HS-5 (cell line): ENCODE data around the gene FBLN1.
A peak's percentile ranks its signal among the peaks of the same experiment; 100 is the strongest.
"Not testable (repeated sequence)": the region's sequence is repeated elsewhere in the genome, so short reads cannot be mapped to it uniquely, and the experiment has no call there.

Source experiments
- DNase-seq: peaks from one replicate; pipeline ENCODE4 v3.0.0-alpha.2; 2012; ENCODE audit warnings: low read depth

The FBLN1 gene

DNA sequence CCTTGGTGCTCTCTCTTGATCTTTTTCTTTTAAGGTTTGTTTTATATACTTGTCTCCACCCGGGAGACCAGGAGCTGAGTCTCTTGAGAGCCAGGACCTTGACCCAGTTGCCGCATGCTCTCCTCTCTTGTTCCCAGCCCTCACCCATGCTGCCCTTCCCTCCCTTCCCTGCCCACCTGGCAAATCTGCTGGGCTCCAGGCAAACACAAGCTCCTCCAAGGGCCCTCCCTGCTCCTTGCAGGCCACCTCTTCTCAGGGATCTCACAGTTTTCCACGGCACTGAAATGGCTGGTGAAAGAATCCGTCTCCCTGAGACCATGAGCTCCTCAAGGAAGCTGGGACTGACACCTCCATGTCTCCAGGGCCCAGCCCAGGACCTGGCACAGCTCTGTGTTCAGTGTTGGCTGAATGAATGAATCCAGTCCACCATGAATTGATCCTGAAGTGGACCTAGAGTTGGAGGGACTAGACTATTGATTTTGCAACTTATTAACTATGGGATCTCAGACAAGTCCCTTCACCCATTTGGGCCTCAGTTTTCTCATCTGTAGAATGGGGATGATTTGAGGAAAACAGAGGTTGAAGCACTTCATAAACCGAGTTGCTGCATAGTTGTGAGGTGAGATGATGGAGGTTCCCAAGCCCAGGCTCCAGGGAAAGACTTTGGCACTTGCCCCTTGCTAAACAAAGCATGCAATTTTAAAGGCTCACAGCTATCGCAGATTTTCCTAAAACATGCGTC, 25.1 kb upstream of the FBLN1 start:
- no peak for DNase-seq

DNA sequence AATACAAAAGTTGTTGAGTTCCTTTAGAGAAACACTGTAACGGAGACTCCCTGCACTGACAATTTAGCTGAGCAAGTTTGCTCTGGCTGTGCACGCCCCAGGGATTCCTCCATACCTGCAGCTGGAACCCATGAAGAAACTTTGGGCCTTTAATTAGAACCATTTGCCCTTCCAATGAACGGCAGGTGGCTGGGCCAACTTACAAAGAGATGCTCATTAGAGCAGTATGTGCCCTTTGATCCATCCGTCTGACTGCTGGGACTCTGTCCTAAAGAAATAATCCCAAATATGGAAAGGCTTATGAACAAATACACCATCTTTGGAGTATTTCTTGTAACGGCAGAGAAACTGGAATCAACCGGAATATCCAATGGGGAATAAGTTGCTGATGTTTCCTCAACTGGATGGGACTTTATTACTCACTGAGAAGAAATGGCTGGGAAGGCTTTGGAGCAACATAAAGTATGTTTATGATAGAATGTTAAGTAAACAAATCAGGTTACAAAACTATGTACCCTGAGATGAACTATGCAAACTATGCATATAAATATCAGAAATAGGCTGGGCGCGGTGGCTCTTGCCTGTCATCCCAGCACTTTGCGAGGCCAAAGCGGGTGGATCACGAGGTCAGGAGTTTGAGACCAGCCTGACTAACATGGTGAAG, 24.4 kb upstream of the FBLN1 start:
- DNase-seq: peak; percentile 49

GRCh38 chr22:45480717-45481116, 22.0 kb upstream of the FBLN1 start:
- no peak for DNase-seq

DNA sequence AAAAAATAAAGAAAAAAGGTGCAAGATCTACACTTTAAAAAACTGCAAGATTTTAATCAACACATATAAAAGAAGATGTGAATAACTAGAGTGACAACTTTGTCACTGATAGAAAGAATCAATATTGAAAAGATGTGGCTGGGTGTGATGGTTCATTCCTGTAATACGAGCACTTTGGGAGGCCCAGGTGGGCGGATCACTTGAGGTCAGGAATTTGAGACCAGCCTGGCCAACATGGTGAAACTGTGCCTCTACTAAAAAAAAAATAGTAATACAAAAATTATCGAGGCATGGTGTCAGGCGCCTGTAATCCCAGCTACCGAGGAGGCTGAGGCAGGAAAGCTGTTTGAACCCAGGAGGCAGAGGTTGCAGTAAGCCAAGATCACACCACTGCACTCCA, 21.0 kb upstream of the FBLN1 start:
- DNase-seq: no peak

DNA sequence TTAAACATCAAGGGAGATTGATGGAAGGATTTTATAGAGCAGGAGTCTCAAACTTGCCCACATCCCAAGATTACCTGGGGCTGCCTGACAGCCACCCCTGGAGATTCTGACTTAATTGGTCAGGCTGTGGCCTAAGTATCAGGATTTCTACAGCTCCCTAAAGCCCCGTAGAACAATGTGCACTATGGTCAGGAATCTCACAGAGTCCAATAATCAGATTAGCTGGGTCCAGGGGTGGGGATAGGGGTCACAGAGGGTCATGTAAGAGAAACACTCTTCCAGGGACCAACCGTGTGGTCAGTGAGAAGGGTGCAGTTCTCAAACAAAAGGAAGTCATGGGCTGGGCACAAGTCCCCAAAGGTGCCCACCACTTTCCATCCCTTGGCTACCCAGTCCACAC, 20.5 kb upstream of the FBLN1 start:
- no peak for DNase-seq

DNA sequence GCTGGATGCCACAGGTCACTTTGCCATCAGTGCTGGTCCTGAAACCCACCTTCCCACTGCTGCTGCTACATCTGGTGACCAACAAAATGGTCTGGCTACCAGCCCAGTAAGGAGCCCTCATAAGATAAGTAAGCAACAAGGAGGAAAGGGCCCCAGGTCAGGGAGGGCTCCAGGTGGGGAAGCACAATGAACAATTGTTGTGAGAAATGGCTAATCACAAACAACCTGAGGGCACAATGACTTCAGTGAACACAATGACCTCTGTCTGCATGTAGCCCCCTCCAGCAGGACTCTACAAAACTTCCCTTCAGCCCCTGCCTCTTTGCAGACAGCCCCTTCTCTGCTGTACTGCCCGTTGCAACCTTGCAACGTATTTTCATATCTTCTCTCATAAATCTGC, 19.4 kb upstream of the FBLN1 start:
- no peak for DNase-seq

- no peak for DNase-seq
Observed at GRCh38 chr22:45483918-45484499, 18.7 kb upstream of the FBLN1 start.

- DNase-seq: no peak
Observed at GRCh38 chr22:45484742-45485141, 17.9 kb upstream of the FBLN1 start.

DNA sequence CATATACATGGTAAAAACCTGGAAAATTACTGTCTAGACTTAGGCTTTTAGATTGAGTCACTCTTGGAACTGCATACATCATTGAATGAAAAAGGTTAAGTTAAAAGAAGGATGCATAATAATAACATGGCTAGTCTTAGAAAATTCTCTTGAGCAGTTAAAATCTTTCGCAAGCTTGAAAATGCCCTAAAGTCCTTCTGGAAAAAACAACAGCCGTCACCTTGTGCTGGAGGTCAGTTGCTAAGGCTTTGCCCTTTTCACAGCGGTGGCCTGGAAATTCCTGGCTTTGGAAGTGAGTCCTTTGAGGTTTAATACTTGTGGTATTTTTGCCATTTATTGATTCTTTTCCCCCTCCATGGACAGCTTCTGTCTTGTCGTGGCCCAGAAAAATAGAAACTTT, 17.4 kb upstream of the FBLN1 start:
- DNase-seq: no peak

GRCh38 chr22:45488764-45489370, 13.8 kb upstream of the FBLN1 start:
- no peak for DNase-seq

DNA sequence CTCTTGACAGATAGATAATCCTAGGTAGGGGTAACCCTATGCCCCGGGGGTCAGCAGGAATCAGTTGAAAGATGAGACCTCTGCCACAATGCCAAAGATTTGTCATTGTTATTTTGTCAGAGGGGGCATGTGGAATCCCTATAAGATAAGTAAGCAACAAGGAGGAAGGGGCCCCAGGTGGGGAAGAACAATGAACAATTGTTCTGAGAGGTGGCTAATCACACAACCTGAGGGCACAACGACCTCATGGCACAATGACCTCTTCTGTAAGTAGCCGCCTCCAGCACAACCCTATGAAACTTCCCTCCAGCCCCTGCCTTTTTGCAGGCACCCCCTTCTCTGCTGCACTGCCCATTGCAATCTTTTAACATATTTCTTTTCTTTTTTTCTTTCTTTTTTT, 11.8 kb upstream of the FBLN1 start:
- DNase-seq: no peak

- DNase-seq: no peak
Observed at GRCh38 chr22:45491841-45492240, 10.8 kb upstream of the FBLN1 start.

GRCh38 chr22:45493286-45493771, 9.4 kb upstream of the FBLN1 start:
- DNase-seq: no peak

DNA sequence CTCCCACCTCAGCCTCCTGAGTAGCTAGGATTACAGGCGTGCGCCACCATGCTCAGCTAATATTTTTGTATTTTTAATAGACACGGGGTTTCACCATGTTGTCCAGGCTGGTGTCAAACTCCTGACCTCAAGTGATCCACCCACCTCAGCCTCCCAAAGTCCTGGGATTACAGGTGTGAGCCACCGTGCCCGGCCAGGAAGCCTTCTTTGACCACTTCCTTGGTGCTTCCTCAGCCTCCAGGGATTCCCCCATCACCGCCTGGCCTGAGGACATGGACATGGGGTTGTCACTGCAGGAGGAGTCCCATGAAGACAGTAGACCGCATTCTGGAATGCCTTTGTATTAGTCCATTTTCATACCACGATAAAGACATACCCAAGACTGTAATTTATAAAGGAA, 8.4 kb upstream of the FBLN1 start:
- not testable (repeated sequence) for DNase-seq

- not testable (repeated sequence) for DNase-seq
Observed at GRCh38 chr22:45495616-45496015, 7.1 kb upstream of the FBLN1 start.

- no peak for DNase-seq
Observed at GRCh38 chr22:45496451-45496941, 6.2 kb upstream of the FBLN1 start.

GRCh38 chr22:45497351-45498145, 5.1 kb upstream of the FBLN1 start:
- DNase-seq: no peak

GRCh38 chr22:45499746-45500145, 2.9 kb upstream of the FBLN1 start:
- no peak for DNase-seq

DNA sequence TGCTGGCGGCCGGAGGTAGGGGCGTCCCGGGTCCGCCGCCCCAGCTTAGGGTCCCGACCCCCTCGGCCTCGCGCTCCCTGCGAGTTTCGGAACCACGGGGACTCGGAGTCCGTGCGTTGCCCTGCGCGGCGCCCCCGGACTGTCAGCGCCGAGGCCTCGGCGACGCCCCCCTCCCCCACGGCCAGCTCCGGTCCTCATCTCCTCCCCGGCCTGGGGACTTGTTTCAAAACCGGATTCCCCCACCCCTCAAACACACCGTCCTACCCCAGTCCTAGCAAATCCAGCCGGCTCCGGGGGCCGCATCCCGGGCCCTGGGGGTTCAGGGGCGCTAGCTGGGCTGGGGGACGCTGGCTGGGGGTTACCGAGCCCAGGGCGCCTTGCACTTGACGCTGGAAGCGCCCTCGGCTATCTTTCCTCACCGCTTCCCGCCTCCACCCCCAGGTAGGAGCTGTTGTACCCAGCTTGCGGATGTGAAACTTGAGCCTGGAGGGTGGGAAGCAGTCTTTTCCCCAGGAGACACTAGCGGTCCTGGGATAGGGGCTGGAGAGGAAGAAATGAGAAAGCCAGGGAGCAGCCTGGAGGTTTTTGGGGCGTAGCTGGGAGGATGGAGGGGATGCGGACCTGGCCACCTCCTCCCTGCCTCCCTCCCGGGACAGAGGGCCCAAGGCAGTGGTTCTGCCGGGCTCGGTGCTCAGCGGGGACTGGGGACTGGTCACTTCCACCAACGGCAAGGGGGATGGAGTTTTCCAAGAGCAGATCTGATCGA, 550 bp downstream of the FBLN1 start:
- no peak for DNase-seq

DNA sequence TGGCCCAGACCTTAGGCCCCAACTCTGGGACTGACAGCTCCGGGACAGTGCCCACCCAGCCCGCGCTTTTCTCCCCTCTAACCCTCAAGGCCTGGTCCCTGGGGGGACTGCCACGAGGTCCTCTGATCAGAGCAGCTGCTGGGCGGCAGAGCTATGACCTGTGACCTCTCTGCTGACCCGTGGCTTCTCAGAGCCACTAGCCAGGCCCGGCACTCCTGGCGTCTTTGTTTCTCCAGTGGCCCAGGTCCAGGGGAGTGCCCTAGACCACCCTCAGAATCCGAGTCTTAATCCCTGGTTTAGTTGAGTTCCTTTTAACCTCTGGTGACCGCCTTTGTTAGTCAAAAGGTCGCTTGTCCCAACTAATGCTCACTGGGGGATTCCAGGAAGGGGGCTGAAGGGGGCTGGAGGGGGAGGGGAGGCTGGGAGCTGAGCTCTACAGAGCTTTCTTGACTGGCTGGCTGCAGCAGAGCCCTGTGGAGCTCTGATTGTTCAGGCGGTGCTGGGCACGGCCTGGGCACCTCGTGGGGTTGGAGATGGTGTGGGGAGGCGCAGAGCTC, 1.2 kb downstream of the FBLN1 start:
- no peak for DNase-seq
